OCI-LY3 (cell line): ENCODE measurements around the gene SLC24A5.

Experiments
- H2AFZ ChIP-seq: fragments of 200-600, 300-600 bp; shearing (Covaris generic); 2 replicates; pipeline ENCODE4 v1.6.0; 2014; ENCODE audit warnings: antibody characterized with exemption, low read depth, low read length
- H3K27ac ChIP-seq: fragments of 200-600, 300-600 bp; sonication (generic); 2 replicates; pipeline ENCODE4 v1.5.1; 2014; ENCODE audit warnings: mild to moderate bottlenecking, low read length, moderate library complexity, mixed read lengths
- H3K27me3 ChIP-seq: fragments of 200-600, 300-600 bp; sonication (generic); 2 replicates; pipeline ENCODE4 v1.6.1; 2014; ENCODE audit warnings: low read depth, low read length, mixed read lengths
- H3K36me3 ChIP-seq: fragments of 200-600, 300-600 bp; sonication (generic); replicated peaks from 2 replicates; pipeline ENCODE3; 2014; ENCODE audit warnings: low read depth, low read length, mixed read lengths
- H3K4me1 ChIP-seq: fragments of 300-600, 200-600 bp; sonication (generic); 2 replicates; pipeline ENCODE4 v1.6.1; 2014; ENCODE audit warnings: low read length, mixed read lengths
- H3K4me2 ChIP-seq: fragments of 200-600, 300-600 bp; sonication (generic); 2 replicates; pipeline ENCODE4 v1.6.1; 2014; ENCODE audit warnings: low read length, mixed read lengths
- H3K4me3 ChIP-seq: fragments of 300-600, 200-600 bp; sonication (generic); 2 replicates; pipeline ENCODE4 v1.5.1; 2014; ENCODE audit warnings: antibody characterized with exemption, mild to moderate bottlenecking, low read length, moderate library complexity
- H3K79me2 ChIP-seq: fragments of 300-600, 200-600 bp; shearing (Covaris generic); 2 replicates; pipeline ENCODE4 v1.6.1; 2014; ENCODE audit warnings: mild to moderate bottlenecking, low read length, mixed read lengths
- H3K9ac ChIP-seq: fragments of 300-600, 200-600 bp; shearing (Covaris generic); 2 replicates; pipeline ENCODE4 v1.6.0; 2014; ENCODE audit warnings: mild to moderate bottlenecking, low read length, moderate library complexity
- H3K9me3 ChIP-seq: fragments of 200-600, 300-600 bp; shearing (Covaris generic); 2 replicates; pipeline ENCODE4 v1.6.1; 2014; ENCODE audit warnings: low read length, mixed read lengths; ENCODE audit not compliant: insufficient read depth
- H4K20me1 ChIP-seq: fragments of 200-600, 300-600 bp; sonication (generic); 2 replicates; pipeline ENCODE4 v1.6.1; 2016; ENCODE audit warnings: low read length, mixed read lengths; ENCODE audit not compliant: insufficient read depth
- CTCF ChIP-seq: fragments of 200-600, 300-600 bp; sonication (generic); IDR thresholded peaks from 2 replicates; pipeline ENCODE4 v1.5.1; 2014; ENCODE audit warnings: antibody characterized with exemption, low read length, low read depth
- EZH2phosphoT487 ChIP-seq: fragments of 200-600 bp; shearing (Covaris generic); IDR thresholded peaks from 2 replicates; pipeline ENCODE4 v1.6.1; 2018; ENCODE audit warnings: antibody characterized with exemption, mixed run types, low read depth

Gene SLC24A5

GRCh38 chr15:48119277-48119676, 1.5 kb upstream of the SLC24A5 start:
- H3K4me1 ChIP-seq, result no peaks in the 10 kb centered on the region
- no peaks in the 10 kb centered on the region for H4K20me1 ChIP-seq
- H3K9ac ChIP-seq, result no peak overlapping the region
- no peak overlapping the region for H3K27ac ChIP-seq
- H3K4me2 ChIP-seq, result no peak overlapping the region
- no peak for TF ChIP-seq EZH2phosphoT487
- no peak for TF ChIP-seq CTCF
- no peaks in the 10 kb centered on the region for H3K36me3 ChIP-seq
- peaks cover 6% of the 10 kb centered on the region; the same call in 1 of the 2 replicates for H3K27me3 ChIP-seq
- H3K4me3 ChIP-seq, result no peak overlapping the region
- no peaks in the 10 kb centered on the region for H3K79me2 ChIP-seq
- H3K9me3 ChIP-seq, result no peaks in the 10 kb centered on the region
- no peak overlapping the region for H2AFZ ChIP-seq

DNA sequence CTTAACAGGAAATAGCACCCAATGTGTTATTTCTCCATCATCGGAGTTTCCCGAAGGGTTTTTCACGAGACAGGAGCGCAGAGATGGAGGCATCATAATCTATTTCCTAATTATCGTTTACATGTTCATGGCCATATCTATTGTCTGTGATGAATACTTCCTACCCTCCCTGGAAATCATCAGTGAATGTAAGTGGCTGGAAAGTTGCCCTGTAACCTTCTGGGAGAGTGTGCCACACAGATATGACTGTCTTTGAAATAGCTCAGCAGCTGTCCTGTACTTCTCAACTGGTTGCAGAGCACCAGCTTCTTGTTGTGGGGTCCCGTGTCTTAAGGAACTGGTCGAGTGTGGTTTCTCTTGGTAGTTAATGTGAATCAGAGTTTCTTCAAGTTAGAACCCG, 1.1 kb downstream of the SLC24A5 start:
- H3K79me2 ChIP-seq, result no peaks in the 10 kb centered on the region
- no peak overlapping the region for H3K4me3 ChIP-seq
- H3K27ac ChIP-seq, result no peak overlapping the region
- no peaks in the 10 kb centered on the region for H3K36me3 ChIP-seq
- H2AFZ ChIP-seq, result no peak overlapping the region
- TF ChIP-seq EZH2phosphoT487 (no peak), CTCF (no peak)
- H4K20me1 ChIP-seq, result no peaks in the 10 kb centered on the region
- no peaks in the 10 kb centered on the region; the same call in 1 of the 2 replicates for H3K27me3 ChIP-seq
- no peaks in the 10 kb centered on the region for H3K4me1 ChIP-seq
- H3K4me2 ChIP-seq, result no peak overlapping the region
- no peak overlapping the region for H3K9ac ChIP-seq
- no peaks in the 10 kb centered on the region for H3K9me3 ChIP-seq

DNA sequence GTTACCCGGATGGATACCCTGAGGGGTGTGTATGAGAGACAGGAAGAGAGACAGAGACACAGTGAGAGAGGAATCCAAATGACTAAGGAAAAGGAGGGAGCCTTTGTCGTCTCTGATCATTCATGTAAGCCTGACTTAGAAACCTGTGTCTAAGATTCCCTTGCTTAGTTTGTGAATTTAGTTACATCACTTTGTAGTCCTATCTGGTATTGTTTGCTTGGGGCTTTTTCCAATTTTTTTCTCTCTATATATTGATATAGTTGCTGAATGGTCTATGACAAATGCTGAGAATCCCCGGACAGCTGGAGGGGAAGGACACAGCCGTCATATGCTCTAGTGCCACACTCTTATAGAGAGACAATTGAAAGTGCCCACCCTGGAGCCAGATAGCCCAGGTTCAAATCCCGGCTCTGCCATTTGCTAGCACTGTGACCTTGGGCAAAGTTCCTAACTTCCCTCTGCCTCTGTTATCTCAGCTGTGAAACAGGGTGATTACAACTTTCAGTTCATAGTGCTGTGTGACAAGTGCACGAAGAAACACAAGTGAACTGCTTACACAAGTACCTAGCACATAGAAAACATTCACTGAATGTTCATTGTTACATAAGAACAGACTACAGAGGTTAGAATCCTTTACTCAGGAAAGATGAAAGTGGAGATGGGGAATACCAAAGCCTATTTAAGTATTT, 6.0 kb downstream of the SLC24A5 start:
- Histone ChIP-seq H4K20me1 (no peaks in the 10 kb centered on the region), H3K27me3 (no peaks in the 10 kb centered on the region; the same call in 1 of the 2 replicates), H3K4me2 (no peak overlapping the region), H3K27ac (no peak overlapping the region), H3K9me3 (no peaks in the 10 kb centered on the region), H3K79me2 (no peaks in the 10 kb centered on the region), H2AFZ (no peak overlapping the region), H3K9ac (no peak overlapping the region), H3K36me3 (peaks cover 3% of the 10 kb centered on the region), H3K4me3 (no peak overlapping the region), H3K4me1 (peaks cover 9% of the 10 kb centered on the region)
- no peak for TF ChIP-seq EZH2phosphoT487
- TF ChIP-seq CTCF, result no peak

GRCh38 chr15:48131324-48131723, 10.5 kb downstream of the SLC24A5 start:
- Histone ChIP-seq H3K4me1 (peaks cover 19% of the 10 kb centered on the region), H3K9me3 (no peaks in the 10 kb centered on the region), H3K27ac (no peak overlapping the region), H2AFZ (no peak overlapping the region; the same call in 1 of the 2 replicates), H3K4me2 (no peak overlapping the region), H3K79me2 (no peaks in the 10 kb centered on the region), H3K4me3 (no peak overlapping the region), H3K9ac (no peak overlapping the region), H3K36me3 (peaks cover 3% of the 10 kb centered on the region), H4K20me1 (no peaks in the 10 kb centered on the region), H3K27me3 (no peaks in the 10 kb centered on the region)
- TF ChIP-seq CTCF (no peak), EZH2phosphoT487 (no peak)
